HG03066 (cell line): ENCODE measurements around the gene AZIN2.
A peak's percentile ranks its signal among the peaks of the same experiment; 100 is the strongest.
"Not testable (repeated sequence)": the region's sequence is repeated elsewhere in the genome, so short reads cannot be mapped to it uniquely, and the experiment has no call there.

Experiments
- ATAC-seq: cut with Tn5 transposase; IDR thresholded peaks from one replicate; pipeline ENCODE4 v1.9.1; 2021; ENCODE audit warnings: low read depth; ENCODE audit not compliant: unreplicated experiment

Gene AZIN2

GRCh38 chr1:33080885-33081553 is at the start of gene AZIN2:
AZIN2 (plus strand) TSS chr1:33081153; CDS start chr1:33082250, 1,097 bp downstream.
- peak; percentile 97 for ATAC-seq

DNA sequence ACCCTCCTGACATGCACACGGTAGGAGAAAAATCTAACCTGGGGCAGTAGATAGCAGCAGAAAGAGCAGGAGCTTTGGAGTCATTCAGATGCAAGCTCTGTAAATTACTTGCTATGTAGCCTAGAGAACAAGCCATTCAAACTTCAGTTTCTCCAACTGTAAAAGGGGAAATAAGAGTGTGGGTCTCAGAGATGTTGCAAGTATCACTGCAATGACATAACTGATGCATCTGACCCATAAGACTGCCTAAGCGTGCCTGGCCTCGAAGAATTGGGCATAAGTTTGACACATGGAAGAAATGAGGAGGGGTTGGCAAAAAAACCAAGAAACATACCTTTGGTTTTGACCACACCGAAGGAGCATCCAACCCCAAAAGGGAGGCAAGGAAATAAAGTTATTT is 49.4 kb upstream of the AZIN2 start:
- no peak for ATAC-seq

DNA sequence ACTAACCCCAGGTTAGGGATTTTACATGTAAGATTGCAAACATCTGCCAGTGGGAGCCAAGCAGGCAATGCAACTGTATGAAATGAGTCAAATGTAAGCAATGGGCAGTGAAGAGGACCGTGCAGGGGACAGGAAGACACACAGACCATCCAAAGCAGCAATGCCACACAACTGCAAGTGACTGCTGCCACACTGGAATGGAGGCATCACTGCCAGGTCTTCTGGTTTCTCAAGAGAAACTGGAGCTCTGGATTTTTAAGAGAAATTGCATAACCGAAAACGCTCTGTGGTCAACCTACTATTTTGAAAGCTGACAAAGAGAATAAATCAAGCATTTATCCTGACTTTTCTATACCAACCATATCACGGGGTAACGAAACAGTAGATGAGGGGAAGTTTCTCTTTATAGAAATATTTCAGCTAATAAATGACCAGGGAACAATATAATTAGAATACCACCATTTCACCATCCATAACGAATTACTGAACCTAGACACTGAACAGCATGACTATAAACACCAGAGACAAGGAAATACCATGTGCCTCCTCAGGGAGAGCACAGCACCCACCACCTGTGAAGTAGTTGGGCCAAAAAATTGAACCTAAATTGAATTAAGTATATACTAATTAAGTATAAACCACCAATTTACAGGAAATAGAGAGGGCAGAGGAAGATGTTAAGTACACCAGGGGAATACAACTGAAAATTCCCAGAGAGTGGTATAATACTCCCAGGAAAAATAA is 48.7 kb upstream of the AZIN2 start:
- no peak for ATAC-seq

DNA sequence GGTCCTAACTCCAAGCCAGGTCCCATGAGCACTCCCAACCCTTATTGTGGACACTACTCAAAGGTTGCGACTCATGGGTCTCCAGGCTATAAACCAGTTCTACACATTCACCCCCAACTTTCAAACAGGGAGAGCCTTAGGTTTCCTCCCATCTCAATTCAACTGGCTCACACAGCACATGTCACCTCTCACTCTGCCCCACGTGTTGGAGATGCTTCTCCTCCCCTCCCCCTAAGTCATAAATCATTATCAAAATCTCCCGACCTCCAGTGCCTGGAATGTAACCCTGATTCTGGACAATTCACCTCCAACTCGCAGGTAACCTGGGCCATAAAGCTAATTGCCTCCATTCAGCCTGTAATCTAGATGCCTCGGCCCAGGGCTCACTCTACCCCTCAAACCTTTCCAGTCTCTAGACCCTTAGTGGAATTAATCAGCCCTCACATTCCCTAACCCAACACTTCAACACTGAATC is 44.9 kb upstream of the AZIN2 start:
- no peak for ATAC-seq

DNA sequence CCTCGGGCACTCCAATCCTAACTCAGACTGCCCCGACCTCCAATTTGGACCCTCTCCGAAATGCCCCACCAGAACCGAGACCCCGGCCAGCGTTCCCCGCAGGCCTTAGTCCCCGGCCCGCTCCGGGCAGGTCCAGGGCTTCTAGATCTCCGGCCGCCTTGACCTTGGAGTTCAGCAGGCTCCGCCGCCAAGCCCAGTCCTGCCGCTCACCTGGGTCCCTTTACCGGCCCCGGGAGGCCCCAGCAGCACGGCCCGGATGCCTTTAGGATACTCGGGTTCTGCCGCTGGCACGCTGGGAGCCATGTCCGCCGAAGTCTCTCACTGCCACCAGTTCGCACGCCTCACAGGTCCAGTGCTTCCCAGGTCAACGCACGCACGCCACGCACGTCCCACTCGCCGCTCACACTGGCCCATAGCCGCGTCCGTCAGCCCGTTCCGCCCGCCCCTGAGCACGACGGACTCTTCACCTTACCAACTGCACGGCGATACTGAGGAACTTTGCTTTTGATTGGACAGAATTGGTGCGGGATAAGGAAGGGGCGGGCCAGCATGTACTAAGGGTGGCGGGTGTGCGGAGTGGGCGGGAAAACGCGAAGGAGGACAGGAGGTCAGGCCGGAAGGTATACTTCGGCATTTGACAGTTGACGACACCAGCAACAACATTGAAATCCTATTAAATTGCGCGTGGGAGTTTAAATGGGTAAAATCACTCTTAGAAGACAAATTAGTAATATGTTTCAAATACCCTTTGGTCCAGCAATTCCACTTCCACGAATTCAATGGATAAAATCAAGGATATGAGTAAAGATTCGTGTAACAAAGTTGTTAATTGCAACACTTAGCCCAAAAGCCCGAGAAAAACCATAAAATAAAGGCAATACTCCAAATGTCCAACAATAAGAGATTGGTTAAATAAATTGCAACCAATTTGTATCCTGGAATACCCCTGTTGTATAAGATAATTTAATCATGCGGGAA is 44.1 kb upstream of the AZIN2 start, which contains the start of gene AK2:
TSS of gene AK2 (minus strand) at position 358 of the 978 bp plus-strand sequence. CDS start at position 303, 55 bp downstream.
- ATAC-seq, result peak; percentile 99

DNA sequence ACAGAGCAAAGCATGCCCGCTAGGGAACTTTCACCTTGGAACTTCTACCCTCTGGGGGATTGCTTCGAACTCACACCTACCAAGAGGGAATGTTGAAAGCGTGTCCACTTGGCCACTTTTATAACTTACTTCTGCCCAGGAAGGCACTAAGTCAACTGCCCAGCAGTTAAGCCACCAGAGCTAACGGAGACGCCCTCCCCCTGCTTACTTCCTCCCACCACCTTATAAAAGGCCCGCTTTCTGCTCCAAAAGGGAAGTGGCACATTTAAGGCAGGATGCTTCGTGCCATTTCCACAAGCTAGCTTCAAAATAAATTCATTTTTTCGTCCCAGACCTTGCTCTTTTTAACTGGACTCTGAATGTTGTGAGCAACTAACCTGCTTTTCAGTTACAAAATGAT is 41.1 kb upstream of the AZIN2 start:
- no peak for ATAC-seq

DNA sequence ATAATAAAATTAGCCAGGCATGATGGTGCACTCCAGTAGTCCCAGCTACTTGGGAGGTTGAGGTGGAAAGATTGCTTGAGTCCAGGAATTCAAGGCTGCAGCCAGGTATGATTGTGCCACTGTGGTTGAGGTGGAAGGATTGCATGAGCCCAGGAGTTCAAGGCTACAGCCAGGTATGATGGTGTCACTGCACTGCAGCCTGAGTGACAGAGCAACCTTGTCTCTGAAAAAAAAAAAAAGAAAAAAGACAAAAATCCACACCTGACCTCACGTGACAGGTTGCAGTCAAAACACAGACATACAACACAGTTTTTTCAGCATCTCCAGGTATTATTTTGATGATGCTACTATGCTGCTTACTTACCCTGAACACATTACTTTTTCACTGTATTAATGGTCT is 39.9 kb upstream of the AZIN2 start:
- no peak for ATAC-seq

DNA sequence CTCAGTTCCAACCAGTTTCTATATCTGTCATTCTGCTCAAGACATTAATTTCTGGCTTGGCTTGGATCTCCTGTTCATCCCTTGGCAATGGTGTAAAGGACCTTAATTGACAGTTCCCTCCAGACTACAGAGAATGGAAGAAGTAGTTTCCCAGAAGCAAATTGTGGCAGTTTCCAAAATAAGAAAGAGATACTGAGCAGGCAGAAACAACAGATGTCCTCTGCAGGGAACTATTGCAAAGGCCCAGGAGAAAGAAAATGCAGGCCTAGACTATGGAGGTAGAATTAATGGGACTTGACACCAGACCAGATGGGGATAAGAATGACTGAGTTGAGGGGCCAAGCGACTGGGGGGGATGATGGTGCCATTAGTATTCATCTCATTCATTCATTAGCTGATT is 38.1 kb upstream of the AZIN2 start:
- ATAC-seq, result no peak

- no peak for ATAC-seq
Measured at GRCh38 chr1:33043267-33044092, 37.5 kb upstream of the AZIN2 start.

DNA sequence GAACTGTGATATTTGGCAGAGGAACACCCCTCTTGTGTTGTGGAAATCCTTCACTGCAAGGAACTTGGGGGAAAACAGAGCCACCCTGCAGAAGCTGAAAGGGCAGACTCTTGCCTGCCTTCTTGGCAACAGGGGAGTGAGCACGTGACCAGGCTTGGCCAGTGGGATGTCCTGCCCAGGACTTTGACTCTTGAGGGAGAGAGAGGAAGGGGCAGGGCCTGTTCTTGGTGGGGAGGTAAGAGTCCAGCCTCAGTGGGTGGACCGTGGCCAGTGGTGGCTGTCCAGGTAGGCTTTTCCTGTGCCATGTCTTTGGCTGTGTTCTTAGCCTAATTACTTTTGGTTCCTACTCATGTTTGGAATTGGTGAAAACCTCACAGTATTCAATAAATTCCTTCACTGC is 35.7 kb upstream of the AZIN2 start:
- ATAC-seq, result no peak

GRCh38 chr1:33045814-33046213 is 35.1 kb upstream of the AZIN2 start:
- ATAC-seq, result no peak

DNA sequence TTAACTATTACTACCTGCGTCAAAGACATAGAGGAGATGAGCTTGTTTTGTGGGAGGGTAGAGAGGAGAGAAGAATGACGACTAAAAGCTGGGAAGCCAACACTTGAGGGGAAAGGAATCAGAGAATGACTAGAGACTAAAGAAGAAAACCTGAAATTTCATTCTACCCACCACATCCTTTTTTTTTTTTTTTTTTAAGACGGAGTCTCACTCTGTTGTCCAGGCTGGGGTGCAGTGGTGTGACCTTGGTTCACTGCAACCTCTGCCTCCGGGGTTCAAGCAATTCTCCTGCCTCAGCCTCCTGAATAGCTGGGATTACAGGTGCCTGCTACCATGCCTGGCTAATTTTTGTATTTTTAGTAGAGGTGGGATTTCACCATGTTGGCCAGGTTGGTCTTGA is 34.7 kb upstream of the AZIN2 start:
- ATAC-seq, result not testable (repeated sequence)

DNA sequence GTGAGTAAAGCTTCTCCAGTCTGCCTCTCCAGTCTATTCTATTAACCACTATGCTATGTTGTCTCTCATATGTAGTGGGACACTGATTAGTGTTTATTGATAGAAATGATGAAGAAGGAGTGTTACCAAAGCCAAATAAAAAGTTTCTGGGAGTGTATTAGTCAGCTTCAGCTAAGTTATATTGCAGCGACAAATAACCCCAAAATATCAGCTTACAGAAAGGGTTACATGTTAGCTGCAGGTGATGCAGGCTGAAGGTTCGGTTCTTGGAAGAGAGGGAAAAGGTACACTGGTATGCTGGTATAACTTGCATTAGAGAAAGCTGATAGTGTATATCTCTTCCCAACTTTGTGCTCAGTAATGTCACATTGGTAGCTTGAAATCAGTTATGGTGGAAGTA is 33.7 kb upstream of the AZIN2 start:
- no peak for ATAC-seq

GRCh38 chr1:33047839-33048305 is 33.1 kb upstream of the AZIN2 start:
- no peak for ATAC-seq

GRCh38 chr1:33048426-33048825 is 32.5 kb upstream of the AZIN2 start:
- ATAC-seq, result no peak

GRCh38 chr1:33049371-33049770 is 31.6 kb upstream of the AZIN2 start:
- ATAC-seq, result no peak

- ATAC-seq, result no peak
Measured at GRCh38 chr1:33050221-33051076, 30.5 kb upstream of the AZIN2 start.

GRCh38 chr1:33055210-33056008 is 25.5 kb upstream of the AZIN2 start:
- no peak for ATAC-seq
